ENCODE data around the gene TPT1.

The TPT1 gene

DNA sequence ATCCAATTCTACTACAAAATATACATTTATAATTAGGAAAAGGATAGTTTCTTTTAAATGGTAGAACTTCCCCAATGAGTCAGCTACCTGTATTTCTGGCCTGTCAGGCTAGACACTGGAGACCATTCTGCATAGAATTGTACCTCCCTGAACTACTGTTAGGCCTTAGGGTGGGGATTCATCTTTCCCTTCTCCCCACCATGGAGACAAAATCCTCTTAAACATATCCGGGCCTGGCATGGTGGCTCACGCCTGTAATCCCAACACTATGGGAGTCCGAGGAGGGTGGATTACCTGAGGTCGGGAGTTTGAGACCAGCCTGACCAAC lies 24.5 kb upstream of the TPT1 start:
- TF ChIP-seq, protein P1, sequence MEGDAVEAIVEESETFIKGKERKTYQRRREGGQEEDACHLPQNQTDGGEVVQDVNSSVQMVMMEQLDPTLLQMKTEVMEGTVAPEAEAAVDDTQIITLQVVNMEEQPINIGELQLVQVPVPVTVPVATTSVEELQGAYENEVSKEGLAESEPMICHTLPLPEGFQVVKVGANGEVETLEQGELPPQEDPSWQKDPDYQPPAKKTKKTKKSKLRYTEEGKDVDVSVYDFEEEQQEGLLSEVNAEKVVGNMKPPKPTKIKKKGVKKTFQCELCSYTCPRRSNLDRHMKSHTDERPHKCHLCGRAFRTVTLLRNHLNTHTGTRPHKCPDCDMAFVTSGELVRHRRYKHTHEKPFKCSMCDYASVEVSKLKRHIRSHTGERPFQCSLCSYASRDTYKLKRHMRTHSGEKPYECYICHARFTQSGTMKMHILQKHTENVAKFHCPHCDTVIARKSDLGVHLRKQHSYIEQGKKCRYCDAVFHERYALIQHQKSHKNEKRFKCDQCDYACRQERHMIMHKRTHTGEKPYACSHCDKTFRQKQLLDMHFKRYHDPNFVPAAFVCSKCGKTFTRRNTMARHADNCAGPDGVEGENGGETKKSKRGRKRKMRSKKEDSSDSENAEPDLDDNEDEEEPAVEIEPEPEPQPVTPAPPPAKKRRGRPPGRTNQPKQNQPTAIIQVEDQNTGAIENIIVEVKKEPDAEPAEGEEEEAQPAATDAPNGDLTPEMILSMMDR (IDR thresholded peaks at IDR 0.05), result no peak

DNA sequence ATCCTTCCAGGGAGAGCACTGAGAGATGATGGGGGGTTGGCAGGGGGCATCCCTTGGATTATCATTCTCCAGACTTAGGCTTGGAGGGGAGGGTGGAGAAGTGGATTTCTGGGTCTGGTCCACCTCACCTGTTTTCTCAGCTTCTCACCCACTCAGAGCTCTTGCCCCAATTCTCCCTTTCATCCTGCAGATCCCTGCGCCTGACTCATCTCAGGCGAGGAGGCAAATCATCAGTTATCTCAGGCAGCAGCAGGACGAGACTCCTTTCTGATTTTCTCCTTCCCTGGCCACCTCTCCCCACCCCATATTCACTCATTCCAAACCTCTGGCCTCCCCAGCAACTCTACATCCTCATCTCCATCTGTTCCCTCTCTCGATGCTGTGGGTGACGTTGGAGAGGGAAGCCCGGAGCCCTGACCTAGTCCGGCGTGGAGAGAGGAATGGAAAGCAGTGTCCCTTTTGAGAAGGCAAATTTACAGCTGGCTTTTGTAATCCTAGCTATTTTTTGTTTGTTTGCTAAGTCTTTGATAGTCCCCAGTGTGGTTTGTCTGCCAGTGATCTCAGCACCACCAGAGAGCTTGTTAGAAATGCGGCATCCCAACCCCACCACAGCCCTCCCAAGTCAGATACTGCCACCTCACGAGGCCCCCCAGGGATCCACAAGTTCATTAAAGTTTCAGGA lies 24.0 kb upstream of the TPT1 start:
- TF ChIP-seq, protein P1 (IDR thresholded peaks at IDR 0.05), result no peak

DNA sequence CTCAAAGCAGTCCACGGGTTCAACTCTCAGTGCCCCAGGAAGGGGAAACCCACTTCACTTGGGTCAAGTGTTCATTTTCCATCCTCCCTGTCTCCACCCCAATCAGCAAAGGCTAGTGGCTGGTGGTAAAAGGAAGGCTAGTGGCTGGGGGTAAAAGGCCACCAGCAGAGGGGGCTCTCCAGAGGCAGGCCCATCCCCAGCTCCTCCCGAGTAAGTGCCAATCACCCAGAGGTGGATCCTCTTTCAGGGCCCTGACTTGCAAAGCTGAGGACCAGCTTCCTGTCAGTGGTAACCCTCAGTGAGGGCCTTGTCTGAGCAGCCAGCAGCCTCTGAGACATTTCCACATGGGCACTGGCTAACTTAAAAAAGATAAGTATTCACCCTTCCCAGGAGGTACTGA lies 22.0 kb upstream of the TPT1 start:
- TF ChIP-seq, protein P1 (IDR thresholded peaks at IDR 0.05), result no peak

DNA sequence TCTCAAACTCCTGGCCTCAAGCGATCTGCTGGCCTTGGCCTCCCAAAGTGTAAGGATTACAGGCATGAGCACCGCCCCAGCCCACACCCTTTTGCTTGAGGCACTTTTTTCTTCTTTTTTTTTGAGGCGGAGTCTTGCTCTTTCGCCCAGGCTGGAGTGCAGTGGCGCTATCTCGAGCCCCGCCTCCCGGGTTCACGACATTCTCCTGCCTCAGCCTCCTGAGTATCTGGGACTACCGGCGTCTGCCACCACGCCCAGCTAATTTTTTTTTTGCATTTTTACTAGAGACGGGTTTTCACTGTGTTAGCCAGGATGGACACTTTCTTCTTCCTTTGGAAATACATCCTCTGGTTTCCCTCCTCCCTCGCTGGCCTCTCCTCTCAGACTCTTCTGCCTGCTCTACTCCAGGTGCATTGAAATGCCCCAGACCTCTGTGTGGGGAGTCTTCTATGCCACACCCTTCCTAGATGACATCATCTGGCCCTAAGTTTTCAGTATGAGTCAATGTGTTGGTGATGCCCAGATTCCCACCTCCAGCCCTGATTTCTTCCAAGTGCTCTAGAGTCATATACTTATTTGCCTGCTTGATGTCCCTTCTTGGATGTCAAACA lies 20.7 kb upstream of the TPT1 start:
- TF ChIP-seq, protein P1 (IDR thresholded peaks at IDR 0.05), result no peak

DNA sequence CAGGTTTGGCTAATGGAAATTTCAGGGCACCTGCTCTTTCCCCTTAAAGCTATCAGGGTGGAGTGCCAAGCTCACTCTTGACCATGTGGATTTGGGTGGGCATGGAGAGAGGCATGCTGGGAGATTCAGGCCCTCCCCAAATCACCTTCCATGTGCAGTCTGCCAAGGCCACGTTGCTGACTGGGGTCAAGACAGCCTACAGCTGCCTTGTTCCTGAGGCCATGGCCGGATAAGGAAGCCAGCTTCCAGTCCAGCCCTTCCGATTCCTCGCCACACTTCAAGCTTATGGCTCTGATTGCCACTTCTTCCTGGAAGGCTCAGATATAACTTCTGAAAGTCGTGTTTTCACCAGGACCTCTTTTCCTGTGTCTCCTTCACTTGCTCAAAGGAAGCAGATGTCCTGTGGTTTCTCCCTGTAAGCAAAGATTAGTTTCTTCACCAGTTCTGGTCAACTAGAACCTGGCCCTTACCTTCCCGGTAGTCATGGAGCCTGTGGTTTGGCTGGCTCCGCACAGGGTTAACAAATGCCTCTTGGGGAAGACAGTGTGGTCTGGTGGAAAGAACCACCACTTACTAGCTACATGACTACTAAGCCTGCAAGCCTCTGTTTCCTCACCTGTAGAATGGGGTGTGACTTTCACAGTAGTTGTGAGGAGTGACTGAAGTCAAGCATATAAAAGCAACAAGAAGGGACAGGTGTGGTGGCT lies 16.1 kb upstream of the TPT1 start:
- TF ChIP-seq, protein P1 (IDR thresholded peaks at IDR 0.05), result no peak

DNA sequence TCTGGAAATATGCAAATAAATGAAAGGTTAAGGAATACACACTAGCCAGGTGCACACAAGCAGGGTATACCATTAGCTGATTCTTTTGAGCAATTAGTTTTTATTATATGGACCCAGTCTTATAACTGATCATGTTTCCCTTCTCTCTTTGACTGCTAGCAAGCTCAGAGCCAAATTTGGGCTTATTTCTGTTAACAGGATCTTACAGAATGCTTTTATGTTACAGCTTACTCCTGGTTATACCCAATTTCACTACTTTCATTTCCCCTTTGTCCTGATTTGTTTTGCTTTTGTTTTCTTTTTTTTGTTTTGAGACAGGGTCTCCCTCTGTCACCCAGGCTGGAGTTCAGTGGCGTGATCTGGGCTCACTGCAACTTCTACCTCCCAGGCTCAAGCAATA lies 12.9 kb upstream of the TPT1 start:
- TF ChIP-seq, protein P1 (IDR thresholded peaks at IDR 0.05), result no peak

DNA sequence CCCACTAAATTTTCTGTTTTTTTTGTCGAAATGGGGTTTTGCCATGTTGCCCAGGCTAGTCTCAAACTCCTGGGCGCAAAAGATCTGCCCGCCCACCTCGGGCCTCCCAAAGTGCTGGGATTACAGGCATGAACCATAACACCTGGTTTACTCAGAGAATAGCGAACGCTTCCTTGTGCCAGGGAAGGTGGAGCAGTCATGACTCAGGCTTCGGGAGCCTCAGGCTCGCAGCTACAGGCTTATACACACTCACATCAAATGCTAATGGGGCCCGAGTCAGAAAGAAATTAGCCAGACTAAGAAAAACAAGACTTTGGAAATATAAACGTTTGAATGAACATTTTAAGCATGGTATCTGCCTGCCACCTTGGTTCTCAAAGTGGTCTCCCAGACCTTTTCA lies 11.0 kb upstream of the TPT1 start:
- TF ChIP-seq, protein P1 (IDR thresholded peaks at IDR 0.05), result no peak

All from LNCAP (cell line).